ENCODE results near the gene ROS1.

The ROS1 gene

GRCh38 chr6:117280922-117281321, 144.8 kb downstream of the ROS1 start:
- TF ChIP-seq CSDC2 (CRISPR knock-in tag; IDR thresholded peaks at IDR 0.05), result no peak
- no peak for TF ChIP-seq SNAI2 (CRISPR knock-in tag; IDR thresholded peaks at IDR 0.05)
- TF ChIP-seq BACH2 (CRISPR knock-in tag; IDR thresholded peaks at IDR 0.05; ENCODE audit: borderline replicate concordance), result no peak
- no peak for TF ChIP-seq ZNF70 (CRISPR knock-in tag; IDR thresholded peaks at IDR 0.05)
- TF ChIP-seq OSR1 (CRISPR knock-in tag; IDR thresholded peaks at IDR 0.05), result no peak
- TF ChIP-seq, protein P1, sequence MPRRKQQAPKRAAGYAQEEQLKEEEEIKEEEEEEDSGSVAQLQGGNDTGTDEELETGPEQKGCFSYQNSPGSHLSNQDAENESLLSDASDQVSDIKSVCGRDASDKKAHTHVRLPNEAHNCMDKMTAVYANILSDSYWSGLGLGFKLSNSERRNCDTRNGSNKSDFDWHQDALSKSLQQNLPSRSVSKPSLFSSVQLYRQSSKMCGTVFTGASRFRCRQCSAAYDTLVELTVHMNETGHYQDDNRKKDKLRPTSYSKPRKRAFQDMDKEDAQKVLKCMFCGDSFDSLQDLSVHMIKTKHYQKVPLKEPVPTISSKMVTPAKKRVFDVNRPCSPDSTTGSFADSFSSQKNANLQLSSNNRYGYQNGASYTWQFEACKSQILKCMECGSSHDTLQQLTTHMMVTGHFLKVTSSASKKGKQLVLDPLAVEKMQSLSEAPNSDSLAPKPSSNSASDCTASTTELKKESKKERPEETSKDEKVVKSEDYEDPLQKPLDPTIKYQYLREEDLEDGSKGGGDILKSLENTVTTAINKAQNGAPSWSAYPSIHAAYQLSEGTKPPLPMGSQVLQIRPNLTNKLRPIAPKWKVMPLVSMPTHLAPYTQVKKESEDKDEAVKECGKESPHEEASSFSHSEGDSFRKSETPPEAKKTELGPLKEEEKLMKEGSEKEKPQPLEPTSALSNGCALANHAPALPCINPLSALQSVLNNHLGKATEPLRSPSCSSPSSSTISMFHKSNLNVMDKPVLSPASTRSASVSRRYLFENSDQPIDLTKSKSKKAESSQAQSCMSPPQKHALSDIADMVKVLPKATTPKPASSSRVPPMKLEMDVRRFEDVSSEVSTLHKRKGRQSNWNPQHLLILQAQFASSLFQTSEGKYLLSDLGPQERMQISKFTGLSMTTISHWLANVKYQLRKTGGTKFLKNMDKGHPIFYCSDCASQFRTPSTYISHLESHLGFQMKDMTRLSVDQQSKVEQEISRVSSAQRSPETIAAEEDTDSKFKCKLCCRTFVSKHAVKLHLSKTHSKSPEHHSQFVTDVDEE (CRISPR knock-in tag; IDR thresholded peaks at IDR 0.05), result no peak
- TF ChIP-seq ZC3H10 (CRISPR knock-in tag; IDR thresholded peaks at IDR 0.05), result no peak
- no peak for TF ChIP-seq ZNF565 (CRISPR knock-in tag; conservative IDR thresholded peaks at IDR 0.05; ENCODE audit: low read depth)
- TF ChIP-seq ZFP30 (CRISPR knock-in tag; IDR thresholded peaks at IDR 0.05), result no peak
- ATAC-seq, result peak; percentile 77

DNA sequence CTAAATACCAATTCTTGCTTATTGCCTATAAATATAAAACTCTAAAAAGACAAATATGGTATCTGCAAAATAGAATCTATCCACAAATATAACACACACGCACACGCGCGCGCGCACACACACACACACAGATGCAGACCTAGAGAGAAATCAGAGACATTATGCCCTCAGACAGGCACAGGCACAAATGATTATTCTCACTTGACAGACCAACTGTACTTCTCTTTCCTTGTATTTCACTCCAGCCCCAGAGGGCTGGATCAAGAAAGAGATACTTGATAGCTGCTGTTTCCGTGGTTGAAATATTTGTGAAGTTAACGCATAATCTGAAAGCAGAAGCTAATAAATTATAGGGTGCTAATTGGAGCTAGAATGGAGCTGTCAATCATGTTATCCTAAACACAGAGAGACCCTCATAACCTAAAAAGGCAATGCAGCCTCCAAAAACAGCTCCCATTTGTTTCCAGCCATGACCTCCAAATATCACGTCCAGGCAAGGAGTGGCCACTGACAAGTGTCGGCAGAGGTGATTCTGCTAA, 148.9 kb downstream of the ROS1 start:
- TF ChIP-seq, protein P2, sequence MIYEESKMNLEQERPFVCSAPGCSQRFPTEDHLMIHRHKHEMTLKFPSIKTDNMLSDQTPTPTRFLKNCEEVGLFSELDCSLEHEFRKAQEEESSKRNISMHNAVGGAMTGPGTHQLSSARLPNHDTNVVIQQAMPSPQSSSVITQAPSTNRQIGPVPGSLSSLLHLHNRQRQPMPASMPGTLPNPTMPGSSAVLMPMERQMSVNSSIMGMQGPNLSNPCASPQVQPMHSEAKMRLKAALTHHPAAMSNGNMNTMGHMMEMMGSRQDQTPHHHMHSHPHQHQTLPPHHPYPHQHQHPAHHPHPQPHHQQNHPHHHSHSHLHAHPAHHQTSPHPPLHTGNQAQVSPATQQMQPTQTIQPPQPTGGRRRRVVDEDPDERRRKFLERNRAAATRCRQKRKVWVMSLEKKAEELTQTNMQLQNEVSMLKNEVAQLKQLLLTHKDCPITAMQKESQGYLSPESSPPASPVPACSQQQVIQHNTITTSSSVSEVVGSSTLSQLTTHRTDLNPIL (CRISPR knock-in tag; IDR thresholded peaks at IDR 0.05; ENCODE audit: low read depth), result no peak
- no peak for TF ChIP-seq ZNF8 (CRISPR knock-in tag; IDR thresholded peaks at IDR 0.05)
- no peak for TF ChIP-seq POU6F1 (CRISPR knock-in tag; IDR thresholded peaks at IDR 0.05; ENCODE audit: borderline replicate concordance, low read depth)
- no peak for TF ChIP-seq GLIS3 (CRISPR knock-in tag; IDR thresholded peaks at IDR 0.05)
- no peak for TF ChIP-seq ISL1 (CRISPR knock-in tag; IDR thresholded peaks at IDR 0.05)
- TF ChIP-seq ZFP30 (CRISPR knock-in tag; IDR thresholded peaks at IDR 0.05), result no peak
- TF ChIP-seq ZFP3 (CRISPR knock-in tag; IDR thresholded peaks at IDR 0.05), result no peak
- TF ChIP-seq, protein P3, sequence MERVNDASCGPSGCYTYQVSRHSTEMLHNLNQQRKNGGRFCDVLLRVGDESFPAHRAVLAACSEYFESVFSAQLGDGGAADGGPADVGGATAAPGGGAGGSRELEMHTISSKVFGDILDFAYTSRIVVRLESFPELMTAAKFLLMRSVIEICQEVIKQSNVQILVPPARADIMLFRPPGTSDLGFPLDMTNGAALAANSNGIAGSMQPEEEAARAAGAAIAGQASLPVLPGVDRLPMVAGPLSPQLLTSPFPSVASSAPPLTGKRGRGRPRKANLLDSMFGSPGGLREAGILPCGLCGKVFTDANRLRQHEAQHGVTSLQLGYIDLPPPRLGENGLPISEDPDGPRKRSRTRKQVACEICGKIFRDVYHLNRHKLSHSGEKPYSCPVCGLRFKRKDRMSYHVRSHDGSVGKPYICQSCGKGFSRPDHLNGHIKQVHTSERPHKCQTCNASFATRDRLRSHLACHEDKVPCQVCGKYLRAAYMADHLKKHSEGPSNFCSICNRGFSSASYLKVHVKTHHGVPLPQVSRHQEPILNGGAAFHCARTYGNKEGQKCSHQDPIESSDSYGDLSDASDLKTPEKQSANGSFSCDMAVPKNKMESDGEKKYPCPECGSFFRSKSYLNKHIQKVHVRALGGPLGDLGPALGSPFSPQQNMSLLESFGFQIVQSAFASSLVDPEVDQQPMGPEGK (CRISPR knock-in tag; IDR thresholded peaks at IDR 0.05; ENCODE audit: borderline replicate concordance), result no peak
- TF ChIP-seq CSDC2 (CRISPR knock-in tag; IDR thresholded peaks at IDR 0.05), result no peak
- TF ChIP-seq ZNF70 (CRISPR knock-in tag; IDR thresholded peaks at IDR 0.05), result no peak
- TF ChIP-seq TCF4 (CRISPR knock-in tag; IDR thresholded peaks at IDR 0.05; ENCODE audit: borderline replicate concordance), result no peak
- no peak for TF ChIP-seq TOX (CRISPR knock-in tag; IDR thresholded peaks at IDR 0.05; ENCODE audit: borderline replicate concordance)
- no peak for TF ChIP-seq OSR1 (CRISPR knock-in tag; IDR thresholded peaks at IDR 0.05)
- no peak for TF ChIP-seq ARNTL (CRISPR knock-in tag; IDR thresholded peaks at IDR 0.05; ENCODE audit: borderline replicate concordance, low read depth)
- TF ChIP-seq ZNF565 (CRISPR knock-in tag; conservative IDR thresholded peaks at IDR 0.05; ENCODE audit: low read depth), result no peak
- no peak for TF ChIP-seq SNAI2 (CRISPR knock-in tag; IDR thresholded peaks at IDR 0.05)
- no peak for TF ChIP-seq CSRNP3 (CRISPR knock-in tag; IDR thresholded peaks at IDR 0.05)
- TF ChIP-seq PPARA (CRISPR knock-in tag; IDR thresholded peaks at IDR 0.05; ENCODE audit: borderline replicate concordance), result no peak
- ATAC-seq, result no peak

GRCh38 chr6:117275711-117276110, 150.0 kb downstream of the ROS1 start:
- ATAC-seq, result no peak
- TF ChIP-seq TCF4 (CRISPR knock-in tag; IDR thresholded peaks at IDR 0.05; ENCODE audit: borderline replicate concordance) (no peak), CSRNP3 (CRISPR knock-in tag; IDR thresholded peaks at IDR 0.05) (no peak), ZNF70 (CRISPR knock-in tag; IDR thresholded peaks at IDR 0.05) (no peak), ARNTL (CRISPR knock-in tag; IDR thresholded peaks at IDR 0.05; ENCODE audit: borderline replicate concordance, low read depth) (no peak), ISL1 (CRISPR knock-in tag; IDR thresholded peaks at IDR 0.05) (no peak), ZC3H10 (CRISPR knock-in tag; IDR thresholded peaks at IDR 0.05) (no peak), PPARA (CRISPR knock-in tag; IDR thresholded peaks at IDR 0.05; ENCODE audit: borderline replicate concordance) (no peak), RARB (CRISPR knock-in tag; IDR thresholded peaks at IDR 0.05) (no peak), SNAI2 (CRISPR knock-in tag; IDR thresholded peaks at IDR 0.05) (no peak), ZNF8 (CRISPR knock-in tag; IDR thresholded peaks at IDR 0.05) (no peak), CSDC2 (CRISPR knock-in tag; IDR thresholded peaks at IDR 0.05) (no peak), GLIS3 (CRISPR knock-in tag; IDR thresholded peaks at IDR 0.05) (no peak)
- TF ChIP-seq, protein P2 (CRISPR knock-in tag; IDR thresholded peaks at IDR 0.05; ENCODE audit: low read depth), result no peak
- TF ChIP-seq, protein P3 (CRISPR knock-in tag; IDR thresholded peaks at IDR 0.05; ENCODE audit: borderline replicate concordance), result no peak
